Epithelial cell of proximal tubule (primary cell): ENCODE measurements around the gene TMEM236. TPM values are rescaled to one million over a fixed set of nuclear protein-coding genes. Genes with fewer than 3 reads are reported as not detected.
A peak's percentile ranks its signal among the peaks of the same experiment; 100 is the strongest.

Source experiments
- DNase-seq: peaks from one replicate; pipeline ENCODE4 v3.0.0-alpha.2; 2011; ENCODE audit warnings: low read depth
- H3K4me3 ChIP-seq: 2 replicates; pipeline ENCODE4 v1.5.1; 2011; ENCODE audit warnings: low read depth, mild to moderate bottlenecking, low read length
- CTCF ChIP-seq: conservative IDR thresholded peaks from 2 replicates; pipeline ENCODE4 v1.5.1; 2012; ENCODE audit warnings: low read depth, mild to moderate bottlenecking, low read length
- total RNA-seq: library from RNA; depleted of rRNA; stranded (reverse); fragments of >200 nt; gene quantifications from 2 replicates; pipeline ENCODE4 v1.2.3, GENCODE V29; 2015

Gene TMEM236
- total RNA-seq, 1 donor from 2014 or later, result 0.17 TPM

GRCh38 chr10:17793823-17794644, 42.0 kb downstream of the TMEM236 start:
- no peak for TF ChIP-seq CTCF
- H3K4me3 ChIP-seq, result no peak overlapping the region
- no peak for DNase-seq

GRCh38 chr10:17795083-17795482, 43.1 kb downstream of the TMEM236 start:
- H3K4me3 ChIP-seq, result no peak overlapping the region
- no peak for TF ChIP-seq CTCF
- no peak for DNase-seq

GRCh38 chr10:17795813-17796594, 44.0 kb downstream of the TMEM236 start:
- DNase-seq, result no peak
- no peak for TF ChIP-seq CTCF
- H3K4me3 ChIP-seq, result no peak overlapping the region

GRCh38 chr10:17801507-17801906, 49.5 kb downstream of the TMEM236 start:
- no peak for DNase-seq
- H3K4me3 ChIP-seq, result no peak overlapping the region
- peak; percentile 8 for TF ChIP-seq CTCF

DNA sequence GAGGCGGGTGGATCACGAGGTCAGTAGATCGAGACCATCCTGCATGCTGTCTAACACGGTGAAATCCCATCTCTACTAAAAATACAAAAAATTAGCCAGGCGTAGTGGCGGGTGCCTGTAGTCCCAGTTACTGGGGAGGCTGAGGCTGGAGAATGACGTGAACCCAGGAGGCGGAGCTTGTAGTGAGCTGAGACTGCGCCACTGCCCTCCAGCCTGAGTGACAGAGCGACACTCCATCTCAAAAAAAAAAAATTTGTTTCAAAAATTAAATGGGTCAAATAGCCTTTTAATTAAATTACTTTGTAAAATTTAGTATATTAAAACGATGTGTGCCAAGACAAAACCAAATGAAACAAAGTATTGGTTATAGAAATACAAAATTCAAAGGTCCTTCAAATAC, 50.3 kb downstream of the TMEM236 start:
- no peak overlapping the region for H3K4me3 ChIP-seq
- no peak for DNase-seq
- TF ChIP-seq CTCF, result no peak

GRCh38 chr10:17802976-17803375, 51.0 kb downstream of the TMEM236 start:
- no peak overlapping the region for H3K4me3 ChIP-seq
- no peak for DNase-seq
- TF ChIP-seq CTCF, result no peak
